ENCODE data around the gene EFS. TPM values are rescaled to one million over a fixed set of nuclear protein-coding genes. Genes with fewer than 3 reads are reported as not detected.

The EFS gene
- total and polyA plus RNA-seq, 10 of the 15 experiments (the other 5 are each of a cell fraction or from before 2014, with no cell fraction given): 0.08 TPM; not detected in 9

GRCh38 chr14:23387916-23388882 lies 23.2 kb upstream of the EFS start:
- no TSS peak for BruUV-seq (replicated peaks)
- FAIRE-seq (no peak), DNase-seq (ENCODE audit: low read depth, low spot score) (no peak), ATAC-seq (no peak)
- H3K4me2 ChIP-seq (ENCODE audit: control insufficient read depth, insufficient read depth): no peak overlapping the region
- CTCF ChIA-PET: interaction anchor here (1.1 kb wide), 1 partner anchor 268 kb away, joined by 3 read pairs; no protein-coding TSS in a partner anchor
- WGBS (ENCODE audit: insufficient coverage, insufficient replicate concordance, low lambda C conversion rate, missing lambda C conversion rate): 35% methylated on average over 26 of the region's 26 CpGs
- no peak overlapping the region for H3K27ac ChIP-seq (ENCODE audit: control insufficient read depth, insufficient read depth)
- H2AFZ ChIP-seq (ENCODE audit: control insufficient read depth, low read depth, low read length): no peak overlapping the region
- in situ Hi-C loops (cut with MboI) (no loop called here), intact Hi-C loops (cut with micrococcal nuclease; ENCODE audit: unreplicated experiment) (no loop called here)
- SMC1A ChIA-PET (ENCODE audit: uncharacterized antibody, unreplicated experiment): interaction anchor here (1.2 kb wide), 1 partner anchor 11 kb away, joined by 3 read pairs; the partner anchor contains the start of gene CMTM5
- H4K20me1 ChIP-seq (ENCODE audit: control insufficient read depth, insufficient read depth): no peaks in the 10 kb centered on the region
- POLR2A ChIA-PET: no interaction called here
- no peak overlapping the region for H3K9ac ChIP-seq (ENCODE audit: control insufficient read depth, insufficient read depth, low read length)
- RAD21 ChIA-PET (ENCODE audit: unreplicated experiment): no interaction called here
- H3K79me2 ChIP-seq (ENCODE audit: control insufficient read depth, insufficient read depth, low read length): no peaks in the 10 kb centered on the region
- no peaks in the 10 kb centered on the region for H3K4me1 ChIP-seq (ENCODE audit: control insufficient read depth, insufficient read depth, low read length)
- H3K27me3 ChIP-seq (replicated peaks in 1 of 2; ENCODE audit: control insufficient read depth in 2 of 2, insufficient read depth in 2 of 2, low read length in 1 of 2): no peaks in the 10 kb centered on the region; a peak in 2 of 4 replicates
- H3K9me3 ChIP-seq (replicated peaks; ENCODE audit: control insufficient read depth, insufficient read depth, low read length): no peaks in the 10 kb centered on the region
- H3K4me3 ChIP-seq: no peak overlapping the region
- H3K36me3 ChIP-seq (ENCODE audit: control insufficient read depth in 2 of 2, insufficient read depth in 2 of 2, low read length in 1 of 2): no peaks in the 10 kb centered on the region
- TF ChIP-seq ATF7 (IDR thresholded peaks at IDR 0.05; ENCODE audit: low read depth) (no peak), LARP7 (IDR thresholded peaks at IDR 0.05) (no peak), ZBED1 (IDR thresholded peaks at IDR 0.05; ENCODE audit: borderline replicate concordance) (no peak), BMI1 (IDR thresholded peaks at IDR 0.05; ENCODE audit: borderline replicate concordance) (no peak), SMAD5 (IDR thresholded peaks at IDR 0.05; ENCODE audit: low read depth) (no peak), USF2 (IDR thresholded peaks at IDR 0.05; ENCODE audit: borderline replicate concordance, low read depth, low read length) (no peak), CHD4 (IDR thresholded peaks at IDR 0.05) (no peak), IRF5 (IDR thresholded peaks at IDR 0.05; ENCODE audit: borderline replicate concordance) (no peak), KAT2A (conservative IDR thresholded peaks at IDR 0.05; ENCODE audit: control insufficient read depth, low read depth, low read length) (no peak), E4F1 (IDR thresholded peaks at IDR 0.05; ENCODE audit: borderline replicate concordance, partially characterized antibody) (no peak), NRF1 (conservative IDR thresholded peaks at IDR 0.05; ENCODE audit: low read depth, low read length) (no peak), ZNF274 (IDR thresholded peaks at IDR 0.05; ENCODE audit: insufficient read depth, insufficient read length) (no peak), GABPA (IDR thresholded peaks at IDR 0.05; ENCODE audit: low read depth) (no peak), MAX (IDR thresholded peaks at IDR 0.05; ENCODE audit: low read depth, low read length) (no peak), BCL3 (IDR thresholded peaks at IDR 0.05; ENCODE audit: borderline replicate concordance, insufficient read depth, low read depth, low read length, poor library complexity, severe bottlenecking) (no peak), RELA (IDR thresholded peaks at IDR 0.05; ENCODE audit: borderline replicate concordance, partially characterized antibody) (no peak)
